Subcutaneous abdominal adipose tissue (tissue), 5 donors: ENCODE results near the gene UBE2R2.
A peak's percentile ranks its signal among the peaks of the same experiment; 100 is the strongest.
"Not testable (repeated sequence)": the region's sequence is repeated elsewhere in the genome, so short reads cannot be mapped to it uniquely, and the experiment has no call there.

Source experiments
- H3K27ac ChIP-seq: one replicate; pipeline ENCODE4 v1.7.0; 2013; ENCODE audit warnings: low read depth, mild to moderate bottlenecking, inconsistent platforms, low read length, moderate library complexity
- H3K27me3 ChIP-seq, 5 donors: one replicate each; pipeline ENCODE4 v1.7.0; 2013; ENCODE audit warnings: low read length in 5 of 5, inconsistent platforms in 1 of 5; ENCODE audit not compliant: control insufficient read depth in 5 of 5, insufficient read depth in 4 of 5
- H3K36me3 ChIP-seq, 5 donors: one replicate each; pipeline ENCODE4 v1.7.0; 2013; ENCODE audit warnings: low read length in 5 of 5; ENCODE audit not compliant: control insufficient read depth in 5 of 5, insufficient read depth in 5 of 5
- H3K4me1 ChIP-seq, 5 donors: one replicate each; pipeline ENCODE4 v1.7.0; 2013; ENCODE audit warnings: low read length in 5 of 5, mild to moderate bottlenecking in 3 of 5, moderate library complexity in 1 of 5; ENCODE audit not compliant: control insufficient read depth in 5 of 5, insufficient read depth in 5 of 5
- H3K4me3 ChIP-seq, 5 donors: one replicate each; pipeline ENCODE4 v1.7.0; 2013; ENCODE audit warnings: low read length in 5 of 5, low read depth in 1 of 5
- H3K9ac ChIP-seq, 5 donors: one replicate each; pipeline ENCODE4 v1.7.0; 2013; ENCODE audit warnings: low read length in 5 of 5, mild to moderate bottlenecking in 4 of 5, moderate library complexity in 3 of 5
- H3K9me3 ChIP-seq, 5 donors: one replicate each; pipeline ENCODE4 v1.7.0; 2013; ENCODE audit warnings: low read length in 5 of 5; ENCODE audit not compliant: control insufficient read depth in 5 of 5
- donor health status: healthy.
- donor health status: healthy.
- donor health status: healthy.
- donor health status: healthy.
- donor health status: healthy.

The UBE2R2 gene

GRCh38 chr9:33798545-33798944, 18.4 kb upstream of the UBE2R2 start:
- Histone ChIP-seq H3K9me3 (peaks cover 0 to 8% (median 0%) of the 10 kb centered on the region in 5 donors), H3K4me3 (no peak overlapping the region), H3K9ac (no peak overlapping the region), H3K4me1 (no peaks in the 10 kb centered on the region), H3K36me3 (no peaks in the 10 kb centered on the region), H3K27ac (no peak overlapping the region), H3K27me3 (peaks cover 4 to 12% (median 5%) of the 10 kb centered on the region in 5 donors)

GRCh38 chr9:33799928-33800704, 16.8 kb upstream of the UBE2R2 start:
- H3K27ac ChIP-seq = no peak overlapping the region
- no peak overlapping the region for H3K4me3 ChIP-seq
- H3K36me3 ChIP-seq = no peaks in the 10 kb centered on the region
- no peaks in the 10 kb centered on the region for H3K4me1 ChIP-seq
- H3K9ac ChIP-seq = no peak overlapping the region
- peaks cover 4 to 12% (median 5%) of the 10 kb centered on the region in 5 donors for H3K27me3 ChIP-seq
- H3K9me3 ChIP-seq = peaks cover 0 to 8% (median 0%) of the 10 kb centered on the region in 5 donors

GRCh38 chr9:33800886-33801285, 16.1 kb upstream of the UBE2R2 start:
- peaks cover 0 to 8% (median 0%) of the 10 kb centered on the region in 5 donors for H3K9me3 ChIP-seq
- H3K27ac ChIP-seq = no peak overlapping the region
- no peak overlapping the region for H3K9ac ChIP-seq
- H3K36me3 ChIP-seq = no peaks in the 10 kb centered on the region
- peaks cover 4 to 12% (median 8%) of the 10 kb centered on the region in 5 donors for H3K27me3 ChIP-seq
- H3K4me3 ChIP-seq = no peak overlapping the region
- no peaks in the 10 kb centered on the region for H3K4me1 ChIP-seq

- not testable (repeated sequence) for H3K27me3 ChIP-seq, H3K9me3 ChIP-seq, H3K9ac ChIP-seq, H3K4me3 ChIP-seq, H3K27ac ChIP-seq, H3K36me3 ChIP-seq, H3K4me1 ChIP-seq
Measured at GRCh38 chr9:33801943-33802500, 14.9 kb upstream of the UBE2R2 start.

GRCh38 chr9:33804196-33804595, 12.8 kb upstream of the UBE2R2 start:
- H3K27ac ChIP-seq, H3K4me1 ChIP-seq, H3K4me3 ChIP-seq, H3K27me3 ChIP-seq, H3K36me3 ChIP-seq, H3K9ac ChIP-seq, H3K9me3 ChIP-seq: not testable (repeated sequence)

- not testable (repeated sequence) for H3K9me3 ChIP-seq, H3K4me1 ChIP-seq
Measured at GRCh38 chr9:33807156-33807555, 9.8 kb upstream of the UBE2R2 start.

GRCh38 chr9:33808979-33809322, 8.0 kb upstream of the UBE2R2 start:
- not testable (repeated sequence) for H3K9ac ChIP-seq, H3K4me1 ChIP-seq, H3K36me3 ChIP-seq, H3K27ac ChIP-seq, H3K4me3 ChIP-seq, H3K9me3 ChIP-seq, H3K27me3 ChIP-seq

More at GRCh38 chr9:33807156-33807555, 9.8 kb upstream of the UBE2R2 start:
- H3K36me3 ChIP-seq, H3K4me3 ChIP-seq, H3K9ac ChIP-seq, H3K27me3 ChIP-seq, H3K27ac ChIP-seq: not testable (repeated sequence)

GRCh38 chr9:33809506-33809905, 7.5 kb upstream of the UBE2R2 start:
- no peak overlapping the region for H3K9ac ChIP-seq
- H3K36me3 ChIP-seq = no peaks in the 10 kb centered on the region
- peaks cover 0 to 11% (median 7%) of the 10 kb centered on the region in 5 donors for H3K4me1 ChIP-seq
- no peaks in the 10 kb centered on the region for H3K9me3 ChIP-seq
- H3K27me3 ChIP-seq = peaks cover 0 to 4% (median 0%) of the 10 kb centered on the region in 5 donors
- H3K27ac ChIP-seq = no peak overlapping the region
- no peak overlapping the region for H3K4me3 ChIP-seq

GRCh38 chr9:33813712-33814641, 3.0 kb upstream of the UBE2R2 start:
- H3K36me3 ChIP-seq = no peaks in the 10 kb centered on the region
- no peaks in the 10 kb centered on the region for H3K9me3 ChIP-seq
- no peak overlapping the region for H3K9ac ChIP-seq
- peak overlapping the region; percentile 99 for H3K27ac ChIP-seq
- H3K27me3 ChIP-seq = no peaks in the 10 kb centered on the region
- H3K4me1 ChIP-seq = peaks cover 4 to 35% (median 32%) of the 10 kb centered on the region in 5 donors
- peak overlapping the region in 1 of 5 donors; percentile 4 for H3K4me3 ChIP-seq

GRCh38 chr9:33815781-33816180, 1.2 kb upstream of the UBE2R2 start:
- Histone ChIP-seq H3K27ac (peak overlapping the region; percentile 99), H3K9ac (peak overlapping the region in 4 of 5 donors; percentile 65 to 95 (median 89)), H3K4me3 (peak overlapping the region in 3 of 5 donors; percentile 78 to 86 (median 82)), H3K27me3 (no peaks in the 10 kb centered on the region), H3K9me3 (no peaks in the 10 kb centered on the region), H3K4me1 (peaks cover 4 to 50% (median 46%) of the 10 kb centered on the region in 5 donors), H3K36me3 (no peaks in the 10 kb centered on the region)
